ENCODE measurements around the gene VCX2.
"Not testable (repeated sequence)": the region's sequence is repeated elsewhere in the genome, so short reads cannot be mapped to it uniquely, and the experiment has no call there.

The VCX2 gene

GRCh38 chrX:8121391-8121790, 49.7 kb downstream of the VCX2 start:
- H3K36me3 ChIP-seq (ENCODE audit: insufficient read depth, low read length); H3K27ac ChIP-seq (ENCODE audit: low read depth, low read length); H3K27me3 ChIP-seq (ENCODE audit: control insufficient read depth in 1 of 2, insufficient read depth in 2 of 2, low read length in 2 of 2); H3K4me3 ChIP-seq (ENCODE audit: low read depth in 1 of 2, low read length in 2 of 2); H3K9ac ChIP-seq (ENCODE audit: low read length); H3K9me3 ChIP-seq (ENCODE audit: low read length); H3K4me1 ChIP-seq (ENCODE audit: insufficient read depth, low read length): not testable (repeated sequence)
